LoVo (cell line): Measurements from ENCODE around the gene LCAT.
"Not testable (repeated sequence)": the region's sequence is repeated elsewhere in the genome, so short reads cannot be mapped to it uniquely, and the experiment has no call there.

Source experiments
- DNase-seq: peaks from one replicate; pipeline ENCODE4 v3.0.0-alpha.2; 2016; ENCODE audit warnings: low spot score

The LCAT gene

DNA sequence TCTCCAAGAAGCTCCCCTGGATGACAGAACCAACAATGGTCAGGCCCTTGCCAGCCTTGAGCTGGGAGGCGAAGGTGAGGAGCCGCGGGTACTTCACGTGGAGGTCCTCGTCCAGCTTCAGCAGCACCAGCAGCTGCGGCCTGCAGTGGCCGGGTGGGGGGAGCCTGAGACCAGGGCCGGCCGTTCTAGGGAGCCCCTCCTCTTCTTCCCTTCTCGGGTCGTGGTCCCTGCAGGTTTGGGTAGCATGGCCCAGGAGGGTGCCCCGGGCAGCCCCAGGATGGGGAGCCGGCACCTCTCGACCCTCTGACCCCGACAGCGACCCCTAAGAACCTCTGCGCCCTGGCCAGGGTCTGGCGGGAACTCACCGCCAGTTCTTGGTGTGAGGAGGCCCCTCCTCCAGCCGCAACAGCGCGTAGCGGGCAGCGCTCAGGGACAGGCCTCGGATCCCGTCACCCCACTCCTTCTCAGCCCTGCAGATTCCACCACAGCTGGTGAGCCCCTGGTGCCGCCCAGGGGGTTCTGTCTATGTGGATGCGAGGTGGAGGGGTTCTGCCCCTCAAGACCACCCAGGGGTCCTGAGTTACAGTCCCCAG is 3.1 kb upstream of the LCAT start:
- DNase-seq = no peak

GRCh38 chr16:67946128-67946569 is 2.2 kb upstream of the LCAT start:
- no peak for DNase-seq

GRCh38 chr16:67945392-67945933 is 1.5 kb upstream of the LCAT start:
- DNase-seq = no peak

- DNase-seq = no peak
Measured at GRCh38 chr16:67944690-67945391, 921 bp upstream of the LCAT start.

- no peak for DNase-seq
Measured at GRCh38 chr16:67943256-67943618, 683 bp downstream of the LCAT start.

GRCh38 chr16:67942510-67943255 is 1.2 kb downstream of the LCAT start:
- DNase-seq = no peak

DNA sequence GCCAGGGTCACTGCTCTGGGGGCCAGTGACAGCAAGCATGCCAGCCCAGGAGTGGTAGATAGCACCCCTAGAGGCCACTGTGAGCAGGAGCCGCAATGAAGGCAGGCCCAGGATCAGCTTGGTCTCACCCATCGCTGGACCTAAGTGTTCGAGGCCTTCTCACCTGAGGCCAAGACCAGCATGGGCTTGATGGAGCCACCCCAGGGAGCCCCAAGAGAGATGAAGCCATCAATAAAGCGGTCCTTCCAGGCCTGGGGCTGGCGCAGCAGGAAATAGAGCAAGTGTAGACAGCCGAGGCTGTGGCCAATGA is 1.8 kb downstream of the LCAT start:
- DNase-seq = peak; percentile 46

DNA sequence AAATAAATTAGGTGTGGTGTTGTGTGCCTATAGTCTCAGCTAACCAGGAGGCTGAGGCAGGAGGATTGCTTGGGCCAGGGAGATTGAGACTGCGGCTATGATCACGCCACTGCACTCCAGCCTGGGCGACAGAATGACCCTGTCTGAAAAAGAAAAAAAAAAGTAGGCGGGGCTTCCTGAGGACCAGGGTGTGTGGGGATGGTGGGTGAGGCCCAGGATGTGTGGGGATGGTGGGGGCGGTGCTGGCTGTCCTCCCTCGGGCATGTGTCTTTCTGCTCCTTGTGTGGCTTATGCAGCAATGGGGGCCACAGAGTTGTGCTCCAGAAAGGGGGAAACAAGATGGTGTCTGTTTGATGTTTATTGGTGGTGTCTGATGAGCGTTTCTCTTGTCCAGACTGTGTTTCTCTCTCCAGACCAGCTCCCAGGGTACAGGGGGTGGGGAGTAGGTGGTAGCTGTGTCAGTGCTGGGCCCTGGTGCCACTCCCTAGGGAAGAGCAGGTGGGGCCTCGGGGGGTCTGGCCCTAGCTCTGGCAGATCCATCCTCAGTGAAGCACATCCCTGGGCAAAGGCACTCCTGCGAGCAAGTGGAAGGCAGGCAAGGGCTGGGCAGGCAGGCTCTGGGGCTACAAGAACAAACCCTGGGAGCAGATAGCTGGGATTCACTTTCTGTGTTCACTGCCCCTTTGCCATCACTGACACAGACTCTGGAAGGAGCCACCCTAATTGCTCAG is 2.3 kb downstream of the LCAT start:
- DNase-seq = no peak

GRCh38 chr16:67940446-67941089 is 3.4 kb downstream of the LCAT start:
- no peak for DNase-seq

DNA sequence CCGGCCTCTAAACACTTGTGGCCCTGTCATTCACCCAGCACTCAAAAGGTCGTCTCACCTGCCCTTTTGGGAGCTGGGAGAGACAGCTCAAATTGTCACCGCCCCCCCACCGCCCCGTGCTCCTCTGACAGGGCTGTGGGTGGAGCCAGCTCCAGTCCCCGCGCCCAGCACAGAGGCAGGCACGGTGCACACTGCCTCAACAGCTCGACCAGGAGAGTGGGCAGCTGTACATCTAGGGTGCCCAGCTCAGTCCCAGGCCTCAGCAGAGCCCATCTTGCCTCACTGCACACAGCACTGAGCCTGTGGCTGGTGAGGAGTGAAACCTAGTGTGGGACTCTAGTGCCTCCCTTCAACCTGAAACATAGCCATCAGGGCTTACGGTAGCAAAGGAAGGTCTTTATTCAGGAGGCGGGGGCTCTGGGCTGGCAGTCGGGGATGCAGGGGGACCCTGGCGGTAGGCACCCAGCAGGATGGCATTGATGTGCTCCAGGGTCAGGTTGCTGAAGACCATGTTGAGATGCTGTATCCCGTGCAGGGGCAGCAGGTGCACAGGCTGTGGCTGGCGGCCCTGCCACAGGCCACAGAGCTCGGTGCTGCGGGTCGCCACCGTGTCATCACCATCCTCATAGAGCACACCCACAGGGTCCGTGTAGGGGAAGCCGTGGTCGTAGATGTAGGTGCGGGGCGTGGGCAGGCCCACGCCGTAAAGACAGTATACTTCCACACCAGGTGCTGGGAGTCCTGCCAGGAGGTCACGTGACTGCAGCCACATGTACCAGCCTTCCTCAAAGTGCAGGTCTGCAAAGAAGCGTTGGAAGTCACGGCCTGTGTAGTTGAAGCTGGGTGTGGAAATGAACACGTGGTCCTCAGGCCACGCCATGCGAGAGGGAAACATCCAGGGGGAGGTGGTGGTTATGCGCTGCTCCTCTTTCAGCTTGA is 4.1 kb downstream of the LCAT start:
- DNase-seq = no peak

DNA sequence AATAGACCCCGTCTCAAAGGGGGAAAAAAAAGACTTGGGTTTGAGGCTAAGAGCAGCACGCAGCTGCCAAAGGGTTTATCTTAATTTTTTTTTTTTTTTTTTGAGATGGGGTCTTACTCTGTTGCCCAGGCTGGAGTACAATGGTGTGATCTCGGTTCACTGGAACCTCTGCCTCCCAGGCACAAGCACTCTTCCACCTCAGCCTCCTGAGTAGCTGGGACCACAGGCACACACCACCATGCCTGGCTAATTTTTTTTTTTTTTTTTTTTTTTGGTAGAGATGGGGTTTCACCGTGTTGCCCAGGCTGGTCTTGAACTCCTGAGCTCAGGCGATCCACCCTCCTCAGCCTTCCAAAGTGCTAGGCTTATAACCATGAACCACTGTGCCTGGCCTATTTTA is 6.2 kb downstream of the LCAT start:
- DNase-seq = not testable (repeated sequence)

- DNase-seq = no peak
Measured at GRCh38 chr16:67936880-67937605, 6.9 kb downstream of the LCAT start.

- DNase-seq = peak; percentile 67
Measured at GRCh38 chr16:67936124-67936879, 7.6 kb downstream of the LCAT start, which contains the start of gene PSMB10. Gene PSMB10, minus strand, starts transcription at chr16:67936850. Its CDS starts 101 bp downstream, at chr16:67936749.

- DNase-seq = peak; percentile 98
Measured at GRCh38 chr16:67935402-67936123, 8.4 kb downstream of the LCAT start.

DNA sequence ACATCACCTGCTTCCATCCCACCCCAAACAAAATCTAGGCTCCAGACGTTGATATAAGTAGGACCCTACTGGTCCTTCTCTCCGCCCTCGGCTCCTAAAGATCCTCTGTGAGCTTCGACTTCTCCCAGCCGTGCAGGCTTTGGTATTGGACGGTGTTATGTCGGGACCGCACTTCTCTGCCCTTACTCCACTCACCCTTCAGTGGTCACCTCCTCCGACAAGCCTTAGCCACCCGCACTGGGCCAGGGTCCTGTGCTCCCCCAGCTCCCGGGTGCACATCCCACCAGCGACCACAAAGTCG is 8.9 kb downstream of the LCAT start:
- no peak for DNase-seq

- no peak for DNase-seq
Measured at GRCh38 chr16:67934306-67935100, 9.4 kb downstream of the LCAT start.

DNA sequence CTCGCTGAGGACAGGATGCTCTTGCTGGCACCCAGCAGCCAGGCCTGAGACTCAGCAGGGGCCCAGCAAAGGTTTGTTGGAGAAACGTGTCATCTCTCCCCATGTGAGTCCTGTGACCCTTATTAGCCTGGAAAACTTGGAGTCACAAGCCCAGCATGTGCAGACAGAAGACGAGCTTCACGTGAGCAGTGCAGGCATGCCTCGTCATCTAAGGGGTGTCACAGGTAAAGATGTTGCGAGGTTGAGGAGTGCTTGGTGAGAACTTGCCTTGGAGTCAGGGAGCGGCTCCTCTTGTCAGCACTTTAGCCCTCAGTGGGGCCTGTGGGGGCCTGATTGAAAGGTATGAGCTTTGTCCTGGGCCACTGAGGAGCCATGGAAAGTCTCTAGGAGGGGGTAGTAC is 10.1 kb downstream of the LCAT start:
- DNase-seq = no peak

DNA sequence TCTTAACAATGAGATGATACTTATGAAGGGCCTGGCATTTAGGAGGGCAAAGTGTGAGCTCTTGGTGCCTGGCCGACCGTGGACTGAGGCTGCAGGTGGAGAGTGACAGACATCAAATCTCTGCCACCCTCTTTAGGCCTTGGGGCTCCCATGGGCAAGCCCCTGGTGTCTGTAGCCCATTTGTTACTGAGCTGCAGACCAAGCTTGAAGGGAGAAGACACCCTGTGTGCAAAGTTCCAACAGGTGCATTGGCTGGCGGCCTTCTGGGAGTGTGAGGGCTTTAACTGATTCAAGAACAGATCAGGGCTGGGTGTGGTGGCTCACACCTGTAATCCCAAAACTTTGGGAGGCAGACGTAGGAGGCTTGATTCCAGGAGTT is 11.5 kb downstream of the LCAT start:
- no peak for DNase-seq
